Smooth muscle cell (in vitro differentiated cells): ENCODE measurements around the gene ZNF41. TPM values are rescaled to one million over a fixed set of nuclear protein-coding genes. Genes with fewer than 3 reads are reported as not detected.
"Not testable (repeated sequence)": the region's sequence is repeated elsewhere in the genome, so short reads cannot be mapped to it uniquely, and the experiment has no call there.

Experiments
- DNase-seq: peaks from one replicate; lab custom pipeline; 2025; ENCODE audit not compliant: unreplicated experiment; lab: John Stamatoyannopoulos, UW
- H2AFZ ChIP-seq: fragments of 200-600 bp; sonication (generic); 2 replicates; pipeline ENCODE4 v1.6.0; 2016; ENCODE audit warnings: antibody characterized with exemption, low read depth, mild to moderate bottlenecking
- H3F3A ChIP-seq: fragments of 200-600 bp; sonication (generic); 2 replicates; pipeline ENCODE4 v1.6.0; 2017; ENCODE audit warnings: antibody characterized with exemption, low read depth
- H3K27ac ChIP-seq: fragments of 200-600 bp; sonication (generic); 2 replicates; pipeline ENCODE4 v1.5.1; 2016; ENCODE audit warnings: low read depth, mild to moderate bottlenecking
- H3K27me3 ChIP-seq: fragments of 200-600 bp; sonication (generic); 2 replicates; pipeline ENCODE4 v1.6.1; 2016; ENCODE audit warnings: low read depth, mild to moderate bottlenecking
- H3K36me3 ChIP-seq: fragments of 200-600 bp; sonication (generic); 2 replicates; pipeline ENCODE4 v1.5.1; 2016; ENCODE audit warnings: low read depth
- H3K4me1 ChIP-seq: fragments of 200-600 bp; sonication (generic); 2 replicates; pipeline ENCODE4 v1.5.1; 2016; ENCODE audit warnings: low read depth
- H3K4me2 ChIP-seq: fragments of 200-600 bp; sonication (generic); 2 replicates; pipeline ENCODE4 v1.6.0; 2016; ENCODE audit warnings: mild to moderate bottlenecking
- H3K4me3 ChIP-seq: fragments of 200-600 bp; sonication (generic); 2 replicates; pipeline ENCODE4 v1.5.1; 2016; ENCODE audit warnings: mild to moderate bottlenecking
- H3K79me2 ChIP-seq: fragments of 200-600 bp; sonication (generic); 2 replicates; pipeline ENCODE4 v1.6.0; 2016; ENCODE audit warnings: low read depth, mild to moderate bottlenecking
- H3K9ac ChIP-seq: fragments of 200-600 bp; sonication (generic); 2 replicates; pipeline ENCODE4 v1.6.0; 2016; ENCODE audit warnings: low read depth
- H3K9me3 ChIP-seq: fragments of 200-600 bp; sonication (generic); replicated peaks from 2 replicates; pipeline ENCODE4 v1.5.1; 2016; ENCODE audit warnings: low read depth
- H4K20me1 ChIP-seq: fragments of 200-600 bp; sonication (generic); 2 replicates; pipeline ENCODE4 v1.6.0; 2016; ENCODE audit warnings: low read depth
- CTCF ChIP-seq: fragments of 200-600 bp; sonication (generic); IDR thresholded peaks from 2 replicates; pipeline ENCODE4 v1.5.1; 2017; ENCODE audit warnings: borderline replicate concordance, mild to moderate bottlenecking, antibody characterized with exemption; ENCODE audit not compliant: insufficient read depth, poor library complexity, severe bottlenecking
- WGBS: methylation state at CpG from one replicate; pipeline ENCODE4 v1.1.7; 2016; ENCODE audit warnings: low lambda C conversion rate; 5-methylcytosine and 5-hydroxymethylcytosine counted together
- polyA plus RNA-seq: library from polyadenylated mRNA; unstranded; fragments of >200 nt; fragmentation: Nextera tagmentation; extraction: Ambion mirVana; gene quantifications from 2 replicates; pipeline ENCODE4 v1.2.1, GENCODE V29; 2016
- total RNA-seq: library from RNA; depleted of rRNA; stranded (reverse); fragments of >200 nt; gene quantifications from 2 replicates; pipeline ENCODE4 v1.2.3, GENCODE V29; 2014

The ZNF41 gene
- total and polyA plus RNA-seq, 2 experiments from 2014 or later, result 4.6 TPM

GRCh38 chrX:47514533-47515235 lies 31.7 kb upstream of the ZNF41 start:
- Histone ChIP-seq H3K79me2 (no peaks in the 10 kb centered on the region), H3K36me3 (no peaks in the 10 kb centered on the region), H3K4me2 (no peak overlapping the region), H2AFZ (no peak overlapping the region), H3K4me1 (peaks cover 3% of the 10 kb centered on the region), H3K27me3 (no peaks in the 10 kb centered on the region), H3K4me3 (no peak overlapping the region), H3K27ac (peak overlapping the region; percentile 52), H3K9ac (no peak overlapping the region), H3K9me3 (no peaks in the 10 kb centered on the region), H3F3A (no peaks in the 10 kb centered on the region), H4K20me1 (no peaks in the 10 kb centered on the region)
- DNase-seq, result no peak
- WGBS, result 60% methylated on average over 7 of the region's 7 CpGs
- TF ChIP-seq CTCF, result no peak

- H3K27me3 ChIP-seq, H3K79me2 ChIP-seq, H3K9me3 ChIP-seq, H4K20me1 ChIP-seq, H3K9ac ChIP-seq, H3K27ac ChIP-seq, H2AFZ ChIP-seq, DNase-seq, H3K36me3 ChIP-seq, H3K4me1 ChIP-seq, H3F3A ChIP-seq: not testable (repeated sequence)
- peak overlapping the region; percentile 50 for H3K4me3 ChIP-seq
- peak overlapping the region; percentile 81 for H3K4me2 ChIP-seq
- 37% methylated on average over 32 of the region's 70 CpGs for WGBS
Observed at GRCh38 chrX:47513034-47513965, 30.3 kb upstream of the ZNF41 start.

- not testable (repeated sequence) for H3F3A ChIP-seq, H3K9me3 ChIP-seq, H3K27me3 ChIP-seq, DNase-seq, H3K36me3 ChIP-seq, H2AFZ ChIP-seq, H4K20me1 ChIP-seq, H3K79me2 ChIP-seq, H3K9ac ChIP-seq, H3K27ac ChIP-seq, H3K4me2 ChIP-seq, H3K4me1 ChIP-seq
- peak overlapping the region; percentile 13 for H3K4me3 ChIP-seq
- WGBS, result 76% methylated on average over 6 of the region's 6 CpGs
Observed at GRCh38 chrX:47512383-47512782, 29.4 kb upstream of the ZNF41 start.

- no peak for TF ChIP-seq CTCF
- H3K27ac ChIP-seq, result no peak overlapping the region
- no peaks in the 10 kb centered on the region for H4K20me1 ChIP-seq
- H3K4me1 ChIP-seq, result peaks cover 3% of the 10 kb centered on the region
- no peaks in the 10 kb centered on the region for H3F3A ChIP-seq
- WGBS, result 39% methylated on average over 2 of the region's 2 CpGs
- no peak for DNase-seq
- H3K4me3 ChIP-seq, result no peak overlapping the region
- no peaks in the 10 kb centered on the region for H3K9me3 ChIP-seq
- no peaks in the 10 kb centered on the region for H3K27me3 ChIP-seq
- no peak overlapping the region for H3K4me2 ChIP-seq
- H2AFZ ChIP-seq, result no peak overlapping the region
- H3K9ac ChIP-seq, result no peak overlapping the region
- H3K36me3 ChIP-seq, result no peaks in the 10 kb centered on the region
- H3K79me2 ChIP-seq, result no peaks in the 10 kb centered on the region
Observed at GRCh38 chrX:47507153-47507867, 24.3 kb upstream of the ZNF41 start.
